Neural crest cell (in vitro differentiated cells): ENCODE results near the gene MPP2. TPM values are rescaled to one million over a fixed set of nuclear protein-coding genes. Genes with fewer than 3 reads are reported as not detected.

ENCODE experiments used
- DNase-seq: peaks from one replicate; pipeline ENCODE4 v3.0.0; 2021; ENCODE audit warnings: low read depth, mixed read lengths, low spot score
- H3K27ac Mint-ChIP-seq: one replicate; pipeline ENCODE4 v1.8.0; 2021; ENCODE audit warnings: mild to moderate bottlenecking, mixed read lengths; ENCODE audit not compliant: unreplicated experiment
- H3K27me3 Mint-ChIP-seq: 2 replicates; pipeline ENCODE4 v1.8.0; 2021; ENCODE audit warnings: low read depth, mild to moderate bottlenecking, mixed read lengths
- H3K36me3 Mint-ChIP-seq: 2 replicates; pipeline ENCODE4 v1.8.0; 2021; ENCODE audit warnings: low read depth, mild to moderate bottlenecking, mixed read lengths
- H3K4me1 Mint-ChIP-seq: 2 replicates; pipeline ENCODE4 v1.8.0; 2021; ENCODE audit warnings: mixed read lengths
- H3K4me3 Mint-ChIP-seq: one replicate; pipeline ENCODE4 v1.8.0; 2021; ENCODE audit warnings: mild to moderate bottlenecking, mixed read lengths
- H3K9me3 Mint-ChIP-seq: 2 replicates; pipeline ENCODE4 v1.8.0; 2021; ENCODE audit warnings: mixed read lengths
- CTCF ChIP-seq: fragments of 200-600 bp; sonication (generic); conservative IDR thresholded peaks from 2 replicates; pipeline ENCODE4 v1.5.0; 2021; ENCODE audit warnings: antibody characterized with exemption, mild to moderate bottlenecking
- total RNA-seq: library from RNA; stranded (reverse); gene quantifications from 2 replicates; pipeline ENCODE4 v1.2.1, GENCODE V29; 2021

Gene MPP2
- total RNA-seq, 1 donor from 2014 or later: 29.8 TPM

- Mint-ChIP-seq H3K36me3 (no peaks in the 10 kb centered on the region), H3K27ac (no peak overlapping the region), H3K9me3 (no peaks in the 10 kb centered on the region), H3K27me3 (no peaks in the 10 kb centered on the region), H3K4me3 (no peak overlapping the region), H3K4me1 (peaks cover 19% of the 10 kb centered on the region)
- no peak for TF ChIP-seq CTCF
- DNase-seq: no peak
Measured at GRCh38 chr17:43855061-43855460, 52.3 kb downstream of the MPP2 start.

GRCh38 chr17:43854498-43854897, 52.8 kb downstream of the MPP2 start:
- H3K4me3 Mint-ChIP-seq: no peak overlapping the region
- H3K9me3 Mint-ChIP-seq: no peaks in the 10 kb centered on the region
- TF ChIP-seq CTCF: no peak
- peaks cover 19% of the 10 kb centered on the region for H3K4me1 Mint-ChIP-seq
- no peak for DNase-seq
- H3K36me3 Mint-ChIP-seq: no peaks in the 10 kb centered on the region
- H3K27ac Mint-ChIP-seq: no peak overlapping the region
- no peaks in the 10 kb centered on the region for H3K27me3 Mint-ChIP-seq

- peaks cover 17% of the 10 kb centered on the region for H3K4me1 Mint-ChIP-seq
- no peaks in the 10 kb centered on the region for H3K27me3 Mint-ChIP-seq
- H3K27ac Mint-ChIP-seq: no peak overlapping the region
- no peaks in the 10 kb centered on the region for H3K36me3 Mint-ChIP-seq
- H3K4me3 Mint-ChIP-seq: no peak overlapping the region
- TF ChIP-seq CTCF: no peak
- DNase-seq: no peak
- H3K9me3 Mint-ChIP-seq: no peaks in the 10 kb centered on the region
Measured at GRCh38 chr17:43853546-43853945, 53.8 kb downstream of the MPP2 start.

- H3K4me3 Mint-ChIP-seq: no peak overlapping the region
- H3K4me1 Mint-ChIP-seq: peaks cover 10% of the 10 kb centered on the region
- no peak for DNase-seq
- H3K27ac Mint-ChIP-seq: no peak overlapping the region
- H3K36me3 Mint-ChIP-seq: no peaks in the 10 kb centered on the region
- H3K27me3 Mint-ChIP-seq: no peaks in the 10 kb centered on the region
- no peak for TF ChIP-seq CTCF
- H3K9me3 Mint-ChIP-seq: no peaks in the 10 kb centered on the region
Measured at GRCh38 chr17:43852571-43852970, 54.8 kb downstream of the MPP2 start.

GRCh38 chr17:43849116-43849515, 58.2 kb downstream of the MPP2 start:
- Mint-ChIP-seq H3K4me1 (peaks cover 19% of the 10 kb centered on the region), H3K36me3 (no peaks in the 10 kb centered on the region), H3K9me3 (no peaks in the 10 kb centered on the region), H3K27ac (no peak overlapping the region), H3K4me3 (no peak overlapping the region), H3K27me3 (no peaks in the 10 kb centered on the region)
- no peak for TF ChIP-seq CTCF
- no peak for DNase-seq

GRCh38 chr17:43848601-43849000, 58.7 kb downstream of the MPP2 start:
- TF ChIP-seq CTCF: no peak
- no peak for DNase-seq
- peaks cover 19% of the 10 kb centered on the region for H3K4me1 Mint-ChIP-seq
- H3K27me3 Mint-ChIP-seq: no peaks in the 10 kb centered on the region
- no peak overlapping the region for H3K4me3 Mint-ChIP-seq
- H3K27ac Mint-ChIP-seq: no peak overlapping the region
- no peaks in the 10 kb centered on the region for H3K36me3 Mint-ChIP-seq
- H3K9me3 Mint-ChIP-seq: no peaks in the 10 kb centered on the region
